ENCODE data around the gene RHBDL1. TPM values are rescaled to one million over a fixed set of nuclear protein-coding genes. Genes with fewer than 3 reads are reported as not detected.
A peak's percentile ranks its signal among the peaks of the same experiment; 100 is the strongest.

Gene RHBDL1
- total and polyA plus RNA-seq, 9 of the 15 experiments (the other 6 are each of a cell fraction or from before 2014, with no cell fraction given) = 0.03 to 5.6 (median 1.3) TPM; not detected in 1

DNA sequence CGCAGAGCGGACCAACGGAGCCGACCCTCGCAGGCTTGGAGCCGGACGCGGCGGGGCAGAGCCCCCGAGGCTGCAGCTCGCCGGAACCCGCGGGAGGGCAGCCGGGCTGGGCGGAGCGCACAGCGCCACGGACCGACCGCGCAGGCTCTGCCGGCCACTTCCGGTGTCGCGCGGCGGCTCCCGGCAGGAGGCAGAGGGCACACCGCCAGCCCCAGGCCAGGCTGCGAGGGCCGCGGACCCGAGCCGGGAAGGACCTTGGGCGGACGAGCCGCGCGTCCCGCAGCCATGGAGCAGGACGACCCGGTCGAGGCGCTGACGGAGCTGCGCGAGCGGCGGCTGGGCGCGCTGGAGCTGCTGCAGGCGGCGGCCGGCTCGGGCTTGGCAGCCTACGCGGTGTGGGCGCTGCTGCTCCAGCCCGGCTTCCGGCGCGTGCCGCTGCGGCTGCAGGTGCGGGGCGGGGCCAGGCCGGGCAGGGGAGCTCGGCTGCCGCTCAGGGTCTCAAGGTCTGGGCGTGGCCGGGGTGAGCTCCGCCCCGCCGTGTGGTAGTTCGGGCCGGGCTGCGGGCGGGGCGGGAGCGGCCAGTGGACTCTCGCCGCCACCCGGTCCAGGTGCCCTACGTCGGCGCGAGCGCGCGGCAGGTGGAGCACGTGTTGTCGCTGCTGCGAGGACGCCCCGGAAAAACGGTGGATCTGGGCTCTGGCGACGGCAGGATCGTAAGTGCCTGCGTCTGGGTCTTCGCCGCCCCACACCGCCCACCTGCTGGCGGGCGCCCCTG, 45.7 kb downstream of the RHBDL1 start, which contains the start of gene ANTKMT (continued):
- TF ChIP-seq ARHGAP35 (IDR thresholded peaks at IDR 0.05; ENCODE audit: partially characterized antibody) = no peak
- TF ChIP-seq RBFOX2 (IDR thresholded peaks at IDR 0.05; ENCODE audit: low read depth, low read length) = peak; percentile 92
- TF ChIP-seq HNRNPL (IDR thresholded peaks at IDR 0.05; ENCODE audit: low read depth, low read length) = peak; percentile 89
- no peak for TF ChIP-seq ZNF551 (CRISPR knock-in tag; IDR thresholded peaks at IDR 0.05)
- no peak for TF ChIP-seq GATAD2A (IDR thresholded peaks at IDR 0.05)
- TF ChIP-seq, protein P1, sequence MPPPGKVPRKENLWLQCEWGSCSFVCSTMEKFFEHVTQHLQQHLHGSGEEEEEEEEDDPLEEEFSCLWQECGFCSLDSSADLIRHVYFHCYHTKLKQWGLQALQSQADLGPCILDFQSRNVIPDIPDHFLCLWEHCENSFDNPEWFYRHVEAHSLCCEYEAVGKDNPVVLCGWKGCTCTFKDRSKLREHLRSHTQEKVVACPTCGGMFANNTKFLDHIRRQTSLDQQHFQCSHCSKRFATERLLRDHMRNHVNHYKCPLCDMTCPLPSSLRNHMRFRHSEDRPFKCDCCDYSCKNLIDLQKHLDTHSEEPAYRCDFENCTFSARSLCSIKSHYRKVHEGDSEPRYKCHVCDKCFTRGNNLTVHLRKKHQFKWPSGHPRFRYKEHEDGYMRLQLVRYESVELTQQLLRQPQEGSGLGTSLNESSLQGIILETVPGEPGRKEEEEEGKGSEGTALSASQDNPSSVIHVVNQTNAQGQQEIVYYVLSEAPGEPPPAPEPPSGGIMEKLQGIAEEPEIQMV (tag; conservative IDR thresholded peaks at IDR 0.05; ENCODE audit: low read depth) = no peak
- TF ChIP-seq TEAD1 (CRISPR knock-in tag; IDR thresholded peaks at IDR 0.05) = peak in 1 of 2 experiments; percentile 11; a peak in 1 of 4 replicates
- TF ChIP-seq, protein P2, sequence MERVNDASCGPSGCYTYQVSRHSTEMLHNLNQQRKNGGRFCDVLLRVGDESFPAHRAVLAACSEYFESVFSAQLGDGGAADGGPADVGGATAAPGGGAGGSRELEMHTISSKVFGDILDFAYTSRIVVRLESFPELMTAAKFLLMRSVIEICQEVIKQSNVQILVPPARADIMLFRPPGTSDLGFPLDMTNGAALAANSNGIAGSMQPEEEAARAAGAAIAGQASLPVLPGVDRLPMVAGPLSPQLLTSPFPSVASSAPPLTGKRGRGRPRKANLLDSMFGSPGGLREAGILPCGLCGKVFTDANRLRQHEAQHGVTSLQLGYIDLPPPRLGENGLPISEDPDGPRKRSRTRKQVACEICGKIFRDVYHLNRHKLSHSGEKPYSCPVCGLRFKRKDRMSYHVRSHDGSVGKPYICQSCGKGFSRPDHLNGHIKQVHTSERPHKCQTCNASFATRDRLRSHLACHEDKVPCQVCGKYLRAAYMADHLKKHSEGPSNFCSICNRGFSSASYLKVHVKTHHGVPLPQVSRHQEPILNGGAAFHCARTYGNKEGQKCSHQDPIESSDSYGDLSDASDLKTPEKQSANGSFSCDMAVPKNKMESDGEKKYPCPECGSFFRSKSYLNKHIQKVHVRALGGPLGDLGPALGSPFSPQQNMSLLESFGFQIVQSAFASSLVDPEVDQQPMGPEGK (CRISPR knock-in tag; IDR thresholded peaks at IDR 0.05; ENCODE audit: borderline replicate concordance) = no peak
- TF ChIP-seq ILF3 (IDR thresholded peaks at IDR 0.05; ENCODE audit: borderline replicate concordance) = no peak; the same call in 1 of the 2 replicates
- TF ChIP-seq SMC3 (conservative IDR thresholded peaks at IDR 0.05; ENCODE audit: insufficient read depth, low read depth, low read length) = no peak
- TF ChIP-seq, protein P3, sequence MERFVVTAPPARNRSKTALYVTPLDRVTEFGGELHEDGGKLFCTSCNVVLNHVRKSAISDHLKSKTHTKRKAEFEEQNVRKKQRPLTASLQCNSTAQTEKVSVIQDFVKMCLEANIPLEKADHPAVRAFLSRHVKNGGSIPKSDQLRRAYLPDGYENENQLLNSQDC (CRISPR knock-in tag; IDR thresholded peaks at IDR 0.05) = no peak
- TF ChIP-seq DPF2 (IDR thresholded peaks at IDR 0.05) = no peak
- TF ChIP-seq AFF1 (IDR thresholded peaks at IDR 0.05; ENCODE audit: low read depth in 1 of 2, partially characterized antibody in 2 of 2) = no peak
- no peak for TF ChIP-seq ZNF57 (CRISPR knock-in tag; IDR thresholded peaks at IDR 0.05)
- no peak for TF ChIP-seq ZNF3 (CRISPR knock-in tag; IDR thresholded peaks at IDR 0.05)
- TF ChIP-seq SMARCC2 (IDR thresholded peaks at IDR 0.05; ENCODE audit: low read depth) = no peak
- no peak for TF ChIP-seq KLF6 (CRISPR knock-in tag; IDR thresholded peaks at IDR 0.05; ENCODE audit: borderline replicate concordance)
- TF ChIP-seq ZNF717 (CRISPR knock-in tag; IDR thresholded peaks at IDR 0.05) = no peak
- TF ChIP-seq ELF2 (CRISPR knock-in tag; IDR thresholded peaks at IDR 0.05) = peak; percentile 76; the same call in 1 of the 2 replicates
- no peak; the same call in 1 of the 2 replicates for TF ChIP-seq ZKSCAN1 (IDR thresholded peaks at IDR 0.05; ENCODE audit: low read depth, low read length)
- no peak for TF ChIP-seq DACH1 (IDR thresholded peaks at IDR 0.05; ENCODE audit: partially characterized antibody)

Data from K562 (cell line).